ENCODE data around the gene PTGES3L. TPM values are rescaled to one million over a fixed set of nuclear protein-coding genes. Genes with fewer than 3 reads are reported as not detected.
"Not testable (repeated sequence)": the region's sequence is repeated elsewhere in the genome, so short reads cannot be mapped to it uniquely, and the experiment has no call there.

The PTGES3L gene
- polyA plus RNA-seq, 1 donor from 2014 or later = 7.8 TPM

DNA sequence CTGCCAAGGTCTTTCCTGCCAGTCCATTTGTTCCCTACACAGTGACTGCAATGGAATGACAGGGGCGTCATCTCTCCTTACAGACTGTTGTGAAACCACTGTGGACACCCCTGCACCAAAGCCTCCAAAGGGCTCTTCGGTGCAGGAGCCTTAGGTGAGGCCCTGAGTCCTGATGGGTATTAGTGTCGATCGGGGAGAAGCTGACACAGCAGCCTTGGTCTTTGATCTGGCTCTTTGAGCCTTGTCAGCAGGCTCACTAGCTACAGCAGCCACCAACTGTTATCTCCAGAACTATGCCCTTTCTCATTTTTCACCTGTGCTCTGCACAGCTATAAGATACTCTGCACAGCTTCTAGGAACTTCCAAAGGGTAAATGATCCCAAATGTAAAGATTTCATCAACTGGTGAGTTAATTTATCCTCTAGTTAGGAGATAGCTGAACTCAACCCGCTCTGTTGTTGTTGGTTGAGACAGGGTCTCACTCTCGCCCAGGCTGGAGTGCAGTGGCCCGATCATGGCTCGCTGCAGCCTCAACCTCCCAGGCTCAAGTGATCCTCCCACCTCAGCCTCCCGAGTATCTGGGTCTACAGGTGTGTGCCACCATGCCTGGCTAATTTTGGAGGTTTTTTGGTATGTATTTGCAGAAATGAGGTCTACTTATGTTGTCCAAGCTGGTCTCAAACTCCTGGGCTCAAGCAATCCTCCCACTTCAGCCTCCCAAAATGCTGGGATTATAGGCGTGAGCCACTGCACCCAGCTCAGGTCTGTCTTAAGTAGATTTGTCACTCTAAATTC is 59.6 kb downstream of the PTGES3L start:
- no peak overlapping the region for H2AFZ ChIP-seq (ENCODE audit: low read depth, low read length)
- H4K20me1 ChIP-seq (ENCODE audit: insufficient read depth) = no peaks in the 10 kb centered on the region
- H3K27me3 ChIP-seq (ENCODE audit: insufficient read depth, low read depth, low read length) = no peaks in the 10 kb centered on the region
- no peak overlapping the region for H3K27ac ChIP-seq (ENCODE audit: low read length)
- H3K79me2 ChIP-seq (replicated peaks; ENCODE audit: insufficient read depth, low read length) = no peaks in the 10 kb centered on the region
- H3K9me3 ChIP-seq (ENCODE audit: low read length) = no peaks in the 10 kb centered on the region
- H3K9ac ChIP-seq (ENCODE audit: low read length) = no peak overlapping the region
- no peak overlapping the region for H3K4me3 ChIP-seq (ENCODE audit: low read length)
- no peak overlapping the region for H3K4me2 ChIP-seq (ENCODE audit: low read length)
- H3F3A ChIP-seq (ENCODE audit: insufficient read depth, low read length, poor library complexity, severe bottlenecking) = no peaks in the 10 kb centered on the region
- TF ChIP-seq TAF1 (IDR thresholded peaks at IDR 0.05; ENCODE audit: low read depth) = no peak
- TF ChIP-seq, protein P1, sequence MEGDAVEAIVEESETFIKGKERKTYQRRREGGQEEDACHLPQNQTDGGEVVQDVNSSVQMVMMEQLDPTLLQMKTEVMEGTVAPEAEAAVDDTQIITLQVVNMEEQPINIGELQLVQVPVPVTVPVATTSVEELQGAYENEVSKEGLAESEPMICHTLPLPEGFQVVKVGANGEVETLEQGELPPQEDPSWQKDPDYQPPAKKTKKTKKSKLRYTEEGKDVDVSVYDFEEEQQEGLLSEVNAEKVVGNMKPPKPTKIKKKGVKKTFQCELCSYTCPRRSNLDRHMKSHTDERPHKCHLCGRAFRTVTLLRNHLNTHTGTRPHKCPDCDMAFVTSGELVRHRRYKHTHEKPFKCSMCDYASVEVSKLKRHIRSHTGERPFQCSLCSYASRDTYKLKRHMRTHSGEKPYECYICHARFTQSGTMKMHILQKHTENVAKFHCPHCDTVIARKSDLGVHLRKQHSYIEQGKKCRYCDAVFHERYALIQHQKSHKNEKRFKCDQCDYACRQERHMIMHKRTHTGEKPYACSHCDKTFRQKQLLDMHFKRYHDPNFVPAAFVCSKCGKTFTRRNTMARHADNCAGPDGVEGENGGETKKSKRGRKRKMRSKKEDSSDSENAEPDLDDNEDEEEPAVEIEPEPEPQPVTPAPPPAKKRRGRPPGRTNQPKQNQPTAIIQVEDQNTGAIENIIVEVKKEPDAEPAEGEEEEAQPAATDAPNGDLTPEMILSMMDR (IDR thresholded peaks at IDR 0.05; ENCODE audit: poor library complexity, severe bottlenecking) = no peak
- TF ChIP-seq SMC3 (conservative IDR thresholded peaks at IDR 0.05; ENCODE audit: poor library complexity) = no peak
- no peak for TF ChIP-seq EP300 (conservative IDR thresholded peaks at IDR 0.05; ENCODE audit: poor library complexity, severe bottlenecking)
- TF ChIP-seq RAD21 (conservative IDR thresholded peaks at IDR 0.05) = no peak
- no peak for TF ChIP-seq MXI1 (conservative IDR thresholded peaks at IDR 0.05; ENCODE audit: poor library complexity, severe bottlenecking)
- TF ChIP-seq, protein P2, sequence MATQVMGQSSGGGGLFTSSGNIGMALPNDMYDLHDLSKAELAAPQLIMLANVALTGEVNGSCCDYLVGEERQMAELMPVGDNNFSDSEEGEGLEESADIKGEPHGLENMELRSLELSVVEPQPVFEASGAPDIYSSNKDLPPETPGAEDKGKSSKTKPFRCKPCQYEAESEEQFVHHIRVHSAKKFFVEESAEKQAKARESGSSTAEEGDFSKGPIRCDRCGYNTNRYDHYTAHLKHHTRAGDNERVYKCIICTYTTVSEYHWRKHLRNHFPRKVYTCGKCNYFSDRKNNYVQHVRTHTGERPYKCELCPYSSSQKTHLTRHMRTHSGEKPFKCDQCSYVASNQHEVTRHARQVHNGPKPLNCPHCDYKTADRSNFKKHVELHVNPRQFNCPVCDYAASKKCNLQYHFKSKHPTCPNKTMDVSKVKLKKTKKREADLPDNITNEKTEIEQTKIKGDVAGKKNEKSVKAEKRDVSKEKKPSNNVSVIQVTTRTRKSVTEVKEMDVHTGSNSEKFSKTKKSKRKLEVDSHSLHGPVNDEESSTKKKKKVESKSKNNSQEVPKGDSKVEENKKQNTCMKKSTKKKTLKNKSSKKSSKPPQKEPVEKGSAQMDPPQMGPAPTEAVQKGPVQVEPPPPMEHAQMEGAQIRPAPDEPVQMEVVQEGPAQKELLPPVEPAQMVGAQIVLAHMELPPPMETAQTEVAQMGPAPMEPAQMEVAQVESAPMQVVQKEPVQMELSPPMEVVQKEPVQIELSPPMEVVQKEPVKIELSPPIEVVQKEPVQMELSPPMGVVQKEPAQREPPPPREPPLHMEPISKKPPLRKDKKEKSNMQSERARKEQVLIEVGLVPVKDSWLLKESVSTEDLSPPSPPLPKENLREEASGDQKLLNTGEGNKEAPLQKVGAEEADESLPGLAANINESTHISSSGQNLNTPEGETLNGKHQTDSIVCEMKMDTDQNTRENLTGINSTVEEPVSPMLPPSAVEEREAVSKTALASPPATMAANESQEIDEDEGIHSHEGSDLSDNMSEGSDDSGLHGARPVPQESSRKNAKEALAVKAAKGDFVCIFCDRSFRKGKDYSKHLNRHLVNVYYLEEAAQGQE (IDR thresholded peaks at IDR 0.05; ENCODE audit: borderline replicate concordance) = no peak
- TF ChIP-seq POLR2AphosphoS5 (IDR thresholded peaks at IDR 0.05) = no peak
- H3K9me2 ChIP-seq (ENCODE audit: insufficient read depth, low read length) = no peaks in the 10 kb centered on the region
- H3K36me3 ChIP-seq (ENCODE audit: insufficient read depth, low read length) = no peaks in the 10 kb centered on the region

GRCh38 chr17:42919522-42920077 is 60.3 kb downstream of the PTGES3L start:
- H3K9ac ChIP-seq (ENCODE audit: low read length); H3F3A ChIP-seq (ENCODE audit: insufficient read depth, low read length, poor library complexity, severe bottlenecking); H2AFZ ChIP-seq (ENCODE audit: low read depth, low read length); H3K9me3 ChIP-seq (ENCODE audit: low read length); H4K20me1 ChIP-seq (ENCODE audit: insufficient read depth); H3K9me2 ChIP-seq (ENCODE audit: insufficient read depth, low read length); H3K27ac ChIP-seq (ENCODE audit: low read length); H3K36me3 ChIP-seq (ENCODE audit: insufficient read depth, low read length); H3K79me2 ChIP-seq (replicated peaks; ENCODE audit: insufficient read depth, low read length); H3K4me3 ChIP-seq (ENCODE audit: low read length); H3K4me2 ChIP-seq (ENCODE audit: low read length); H3K27me3 ChIP-seq (ENCODE audit: insufficient read depth, low read depth, low read length): not testable (repeated sequence)

All from neural cell (in vitro differentiated cells).